Heart left ventricle (tissue), 13 donors: Measurements from ENCODE around the gene TAF6L.

Source experiments
- POLR2A ChIP-seq, 2 donors: fragments of 450-650 bp; IDR thresholded peaks; one replicate each; pipeline ENCODE4 v1.6.1; 2017; ENCODE audit warnings: antibody characterized with exemption in 2 of 2, mild to moderate bottlenecking in 2 of 2, moderate library complexity in 2 of 2
- TF ChIP-seq, protein P1 (sequence below), 12 donors: fragments of 200-600 bp; sonication (generic) in 4 of 12; IDR thresholded peaks; one replicate each; pipeline versions ENCODE4 v1.5.0 to v1.8.0; 2018 to 2022; ENCODE audit warnings: antibody characterized with exemption in 12 of 12, mild to moderate bottlenecking in 5 of 12
- donor health status: ischemic (EF 13 %, LVEDD 7.1; RV severe dilation, severe dysfunction).
- donor health status: DM: no; HTN: yes; CAD: no.
- donor health status: DM: no; HTN: no; CAD: no.
- donor health status: ischemic (EF 25% LVEDD 6.9; RV normal size, moderate dysfunction).
- donor health status: ischemic (EF 25% LVEDD 5.7; RV mildly dilated, moderate dysfunction).
- donor health status: ischemic (EF 35%, LVEDD 5.7; RV mildly dilated, moderate dysfunction).
- donor health status: nonischemic (EF 11% LVEDD 7.7; RV severe dilation, severe dysfunction).
- donor health status: DM: yes; HTN: yes; CAD: no.
- donor health status: PGD.
- donor health status: ischemic (EF 29% LVEDD 5.4; RV normal size, mild dysfunction).
- donor health status: nonischemic (EF 23%, LVEDD 6.1; RV moderate dilation, normal function).

DNA sequence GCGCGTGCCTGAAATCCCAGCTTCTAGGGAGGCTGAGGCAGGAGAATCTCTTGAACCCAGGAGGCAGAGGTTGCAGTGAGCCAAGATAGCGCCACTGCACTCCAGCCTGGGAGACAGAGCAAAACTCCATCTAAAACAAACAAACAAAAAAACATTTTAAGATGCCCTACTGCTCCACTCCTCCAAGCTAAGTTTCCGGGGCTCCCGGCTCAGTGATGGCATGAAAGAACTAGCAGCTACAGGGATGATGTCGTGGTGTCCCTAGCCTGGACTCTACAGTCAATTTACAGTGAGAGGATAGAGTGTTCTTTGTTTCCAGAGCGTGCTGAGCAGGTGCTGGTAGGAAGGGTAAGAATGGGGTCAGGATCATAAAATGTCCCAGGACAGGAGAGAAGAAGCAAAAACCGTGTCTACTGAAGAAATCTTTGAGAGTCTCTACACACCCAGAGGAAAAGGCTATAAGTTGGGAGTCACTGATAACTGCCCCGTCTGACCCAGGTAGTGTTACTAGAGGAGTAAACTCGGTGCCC is 16.0 kb upstream of the TAF6L start:
- TF ChIP-seq, protein P1, sequence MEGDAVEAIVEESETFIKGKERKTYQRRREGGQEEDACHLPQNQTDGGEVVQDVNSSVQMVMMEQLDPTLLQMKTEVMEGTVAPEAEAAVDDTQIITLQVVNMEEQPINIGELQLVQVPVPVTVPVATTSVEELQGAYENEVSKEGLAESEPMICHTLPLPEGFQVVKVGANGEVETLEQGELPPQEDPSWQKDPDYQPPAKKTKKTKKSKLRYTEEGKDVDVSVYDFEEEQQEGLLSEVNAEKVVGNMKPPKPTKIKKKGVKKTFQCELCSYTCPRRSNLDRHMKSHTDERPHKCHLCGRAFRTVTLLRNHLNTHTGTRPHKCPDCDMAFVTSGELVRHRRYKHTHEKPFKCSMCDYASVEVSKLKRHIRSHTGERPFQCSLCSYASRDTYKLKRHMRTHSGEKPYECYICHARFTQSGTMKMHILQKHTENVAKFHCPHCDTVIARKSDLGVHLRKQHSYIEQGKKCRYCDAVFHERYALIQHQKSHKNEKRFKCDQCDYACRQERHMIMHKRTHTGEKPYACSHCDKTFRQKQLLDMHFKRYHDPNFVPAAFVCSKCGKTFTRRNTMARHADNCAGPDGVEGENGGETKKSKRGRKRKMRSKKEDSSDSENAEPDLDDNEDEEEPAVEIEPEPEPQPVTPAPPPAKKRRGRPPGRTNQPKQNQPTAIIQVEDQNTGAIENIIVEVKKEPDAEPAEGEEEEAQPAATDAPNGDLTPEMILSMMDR (IDR thresholded peaks at IDR 0.05), result no peak
- TF ChIP-seq POLR2A (IDR thresholded peaks at IDR 0.05), result no peak
